ENCODE results near the gene FOXP4. TPM values are rescaled to one million over a fixed set of nuclear protein-coding genes. Genes with fewer than 3 reads are reported as not detected.

The FOXP4 gene
- total RNA-seq, 1 experiment from 2014 or later = 32.3 TPM

DNA sequence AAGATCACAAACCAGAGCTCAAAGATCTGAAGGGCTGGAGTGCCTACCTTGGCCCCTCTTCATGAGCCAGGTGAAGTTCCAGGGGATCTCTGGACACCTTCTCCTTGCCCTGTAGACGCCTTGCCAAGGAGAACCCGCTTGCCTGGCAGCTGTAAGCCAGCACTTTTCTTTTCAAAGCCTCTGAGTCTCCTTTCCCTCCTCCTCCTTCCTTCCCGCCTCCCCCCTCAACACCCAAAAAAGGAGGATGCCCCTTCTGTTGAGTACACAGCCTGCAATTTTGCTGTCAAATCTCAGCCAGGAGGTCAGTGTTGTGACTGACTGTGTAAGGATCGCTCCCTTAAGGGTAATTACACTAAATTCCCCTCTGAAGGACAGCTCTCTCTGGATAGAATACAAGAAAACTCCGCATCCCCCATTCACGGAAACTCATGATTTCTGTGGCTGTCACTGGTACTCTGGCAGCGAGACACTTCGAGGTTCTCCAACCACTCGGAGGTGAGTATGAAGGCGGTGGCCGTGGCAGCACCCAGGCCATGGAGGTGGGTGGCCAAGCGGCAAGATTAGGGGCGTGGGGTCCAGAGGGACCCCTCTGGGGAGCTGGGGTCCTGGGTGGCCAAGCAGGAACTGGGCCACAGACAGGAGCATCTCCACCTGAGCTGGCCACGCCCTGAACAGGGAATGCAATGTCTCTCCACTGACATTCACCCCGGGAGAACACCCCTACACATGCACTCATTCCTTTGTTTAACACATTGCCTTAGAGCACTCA lies 23.2 kb upstream of the FOXP4 start:
- CTCF ChIA-PET = no interaction called here
- no peak for ATAC-seq
- H3K9me2 ChIP-seq (ENCODE audit: insufficient read depth) = no peaks in the 10 kb centered on the region
- POLR2A ChIA-PET = no interaction called here
- intact Hi-C loops (cut with micrococcal nuclease) = no loop called here
- H3K4me3 ChIP-seq (replicated peaks in 1 of 2; ENCODE audit: low read depth in 1 of 2, low read length in 2 of 2) = no peak overlapping the region
- no peak overlapping the region for H3K27ac ChIP-seq (ENCODE audit: low read depth, low read length)
- no peaks in the 10 kb centered on the region for H3K27me3 ChIP-seq (ENCODE audit: insufficient read depth, low read length)
- no peak overlapping the region for H3K4me2 ChIP-seq (ENCODE audit: low read length)
- H3K9ac ChIP-seq (ENCODE audit: low read length) = no peak overlapping the region
- H3K9me3 ChIP-seq (ENCODE audit: control insufficient read depth in 1 of 2, insufficient read depth in 1 of 2, low read depth in 1 of 2, low read length in 2 of 2) = no peaks in the 10 kb centered on the region
- no peaks in the 10 kb centered on the region for H3K4me1 ChIP-seq (ENCODE audit: control insufficient read depth in 1 of 2, insufficient read depth in 2 of 2, low read length in 2 of 2)
- DNase-seq (ENCODE audit: low read depth, low spot score) = no peak
- RAD21 ChIA-PET (ENCODE audit: low non-redundant PET in 1 of 2, low total read pairs in 2 of 2, uncharacterized antibody in 2 of 2, unreplicated experiment in 2 of 2) = no interaction called here
- H2AFZ ChIP-seq (ENCODE audit: low read depth, low read length, poor library complexity, severe bottlenecking) = no peak overlapping the region
- H4K20me1 ChIP-seq (ENCODE audit: insufficient read depth) = no peaks in the 10 kb centered on the region
- H3K79me2 ChIP-seq (ENCODE audit: insufficient read depth, low read length) = no peaks in the 10 kb centered on the region
- no peak for TF ChIP-seq RAD21 (IDR thresholded peaks at IDR 0.05; ENCODE audit: low read depth)
- TF ChIP-seq EZH2phosphoT487 (IDR thresholded peaks at IDR 0.05; ENCODE audit: borderline replicate concordance) = no peak
- TF ChIP-seq ELF1 (IDR thresholded peaks at IDR 0.05; ENCODE audit: borderline replicate concordance, low read depth) = no peak
- no peak for TF ChIP-seq POLR2AphosphoS5 (IDR thresholded peaks at IDR 0.05; ENCODE audit: low read depth, low read length)
- no peak for TF ChIP-seq SRF (IDR thresholded peaks at IDR 0.05; ENCODE audit: low read depth)
- no TSS peak for BruUV-seq (replicated peaks)
- no peaks in the 10 kb centered on the region for H3K36me3 ChIP-seq (ENCODE audit: control insufficient read depth in 1 of 2, insufficient read depth in 2 of 2, low read length in 2 of 2)

DNA sequence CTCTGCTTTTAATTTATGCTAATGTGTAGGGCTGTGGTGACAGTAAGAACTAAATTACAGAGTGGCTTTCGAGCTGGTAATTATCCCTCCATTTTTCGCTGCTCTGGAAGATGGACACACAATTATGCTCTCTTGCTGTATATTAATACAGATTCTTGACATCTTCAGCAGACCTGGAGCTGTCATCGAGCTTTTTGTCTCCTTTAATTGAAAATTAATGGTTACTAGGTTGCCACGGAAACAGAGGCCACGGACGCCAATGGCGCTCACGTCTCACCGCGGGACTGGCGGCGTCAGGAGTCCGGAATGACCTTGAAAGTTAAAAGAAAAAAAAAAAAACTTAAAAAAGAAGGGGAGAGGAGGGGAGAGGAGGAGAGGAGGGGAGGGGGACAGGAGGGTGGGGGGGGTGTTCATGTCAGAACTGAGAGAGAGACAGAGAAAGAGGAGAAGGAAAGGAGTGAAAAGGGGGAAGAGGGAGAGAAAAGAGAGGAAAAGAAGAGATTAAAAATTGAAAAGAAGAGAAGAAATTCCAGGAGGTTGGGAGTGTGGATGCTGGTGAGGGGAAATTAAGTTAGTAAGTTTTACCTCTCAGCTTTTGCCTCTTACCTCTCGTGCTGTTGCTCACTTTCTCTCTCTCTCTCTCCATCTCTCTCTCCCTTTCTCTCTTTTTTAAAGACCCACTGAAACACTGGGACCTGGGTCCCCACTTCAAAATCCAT lies 22.1 kb upstream of the FOXP4 start:
- Histone ChIP-seq H3K4me1 (ENCODE audit: control insufficient read depth in 1 of 2, insufficient read depth in 2 of 2, low read length in 2 of 2) (no peaks in the 10 kb centered on the region), H4K20me1 (ENCODE audit: insufficient read depth) (no peaks in the 10 kb centered on the region), H3K27me3 (ENCODE audit: insufficient read depth, low read length) (no peaks in the 10 kb centered on the region), H3K79me2 (ENCODE audit: insufficient read depth, low read length) (no peaks in the 10 kb centered on the region), H3K9me2 (ENCODE audit: insufficient read depth) (no peaks in the 10 kb centered on the region), H3K9me3 (ENCODE audit: control insufficient read depth in 1 of 2, insufficient read depth in 1 of 2, low read depth in 1 of 2, low read length in 2 of 2) (no peaks in the 10 kb centered on the region), H3K27ac (ENCODE audit: low read depth, low read length) (no peak overlapping the region), H3K36me3 (ENCODE audit: control insufficient read depth in 1 of 2, insufficient read depth in 2 of 2, low read length in 2 of 2) (no peaks in the 10 kb centered on the region), H2AFZ (ENCODE audit: low read depth, low read length, poor library complexity, severe bottlenecking) (no peak overlapping the region), H3K9ac (ENCODE audit: low read length) (no peak overlapping the region), H3K4me3 (replicated peaks in 1 of 2; ENCODE audit: low read depth in 1 of 2, low read length in 2 of 2) (no peak overlapping the region), H3K4me2 (ENCODE audit: low read length) (no peak overlapping the region)
- no peak for DNase-seq (ENCODE audit: low read depth, low spot score)
- no peak for ATAC-seq
- intact Hi-C loops (cut with micrococcal nuclease) = no loop called here
- TF ChIP-seq SP1 (IDR thresholded peaks at IDR 0.05; ENCODE audit: low read depth) = no peak
- no peak for TF ChIP-seq EZH2phosphoT487 (IDR thresholded peaks at IDR 0.05; ENCODE audit: borderline replicate concordance)
- no peak for TF ChIP-seq EZH2 (IDR thresholded peaks at IDR 0.05)
- no peak for TF ChIP-seq FOSL1 (IDR thresholded peaks at IDR 0.05; ENCODE audit: low read depth)
- no peak for TF ChIP-seq ZNF274 (IDR thresholded peaks at IDR 0.05; ENCODE audit: low read depth, low read length)
- TF ChIP-seq CEBPB (IDR thresholded peaks at IDR 0.05; ENCODE audit: low read depth) = no peak
- TF ChIP-seq, protein P1, sequence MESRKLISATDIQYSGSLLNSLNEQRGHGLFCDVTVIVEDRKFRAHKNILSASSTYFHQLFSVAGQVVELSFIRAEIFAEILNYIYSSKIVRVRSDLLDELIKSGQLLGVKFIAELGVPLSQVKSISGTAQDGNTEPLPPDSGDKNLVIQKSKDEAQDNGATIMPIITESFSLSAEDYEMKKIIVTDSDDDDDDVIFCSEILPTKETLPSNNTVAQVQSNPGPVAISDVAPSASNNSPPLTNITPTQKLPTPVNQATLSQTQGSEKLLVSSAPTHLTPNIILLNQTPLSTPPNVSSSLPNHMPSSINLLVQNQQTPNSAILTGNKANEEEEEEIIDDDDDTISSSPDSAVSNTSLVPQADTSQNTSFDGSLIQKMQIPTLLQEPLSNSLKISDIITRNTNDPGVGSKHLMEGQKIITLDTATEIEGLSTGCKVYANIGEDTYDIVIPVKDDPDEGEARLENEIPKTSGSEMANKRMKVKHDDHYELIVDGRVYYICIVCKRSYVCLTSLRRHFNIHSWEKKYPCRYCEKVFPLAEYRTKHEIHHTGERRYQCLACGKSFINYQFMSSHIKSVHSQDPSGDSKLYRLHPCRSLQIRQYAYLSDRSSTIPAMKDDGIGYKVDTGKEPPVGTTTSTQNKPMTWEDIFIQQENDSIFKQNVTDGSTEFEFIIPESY (IDR thresholded peaks at IDR 0.05; ENCODE audit: extremely low read depth, insufficient replicate concordance, low read length) = no peak
- TF ChIP-seq RAD21 (IDR thresholded peaks at IDR 0.05; ENCODE audit: low read depth) = no peak
- TF ChIP-seq JUND (IDR thresholded peaks at IDR 0.05) = no peak
- no peak for TF ChIP-seq SRF (IDR thresholded peaks at IDR 0.05; ENCODE audit: low read depth)
- TF ChIP-seq CBX3 (IDR thresholded peaks at IDR 0.05; ENCODE audit: low read depth) = no peak
- TF ChIP-seq ZFX (IDR thresholded peaks at IDR 0.05) = no peak
- no peak for TF ChIP-seq TCF7L2 (IDR thresholded peaks at IDR 0.05; ENCODE audit: borderline replicate concordance, extremely low read depth, insufficient read depth, insufficient read length)
- TF ChIP-seq POLR2AphosphoS5 (IDR thresholded peaks at IDR 0.05; ENCODE audit: low read depth, low read length) = no peak
- POLR2A ChIA-PET = no interaction called here
- CTCF ChIA-PET = no interaction called here
- BruUV-seq (replicated peaks) = no TSS peak
- RAD21 ChIA-PET (ENCODE audit: low non-redundant PET in 1 of 2, low total read pairs in 2 of 2, uncharacterized antibody in 2 of 2, unreplicated experiment in 2 of 2) = no interaction called here

All from HCT116 (cell line).